HCT116 (cell line): ENCODE results near the gene THEMIS.

Experiments
- CTCF ChIP-seq, 3 experiments: fragments of 200-600 bp in 1 of 3; sonication (generic) in 1 of 3; IDR thresholded peaks in 2 of 3; conservative IDR thresholded peaks in 1 of 3; 2 replicates each; pipeline ENCODE4 v1.5.1; 2012 to 2017; ENCODE audit warnings: low read depth in 2 of 3, low read length in 2 of 3, antibody characterized with exemption in 1 of 3, borderline replicate concordance in 1 of 3, control low read depth in 1 of 3, mild to moderate bottlenecking in 1 of 3, mixed read lengths in 1 of 3, mixed run types in 1 of 3, moderate library complexity in 1 of 3; ENCODE audit not compliant: insufficient read depth in 1 of 3
- YY1 ChIP-seq: IDR thresholded peaks from 2 replicates; pipeline ENCODE4 v1.6.1; 2011; ENCODE audit warnings: low read length, low read depth, moderate library complexity, mild to moderate bottlenecking; ENCODE audit not compliant: insufficient replicate concordance; ENCODE audit errors: extremely low read depth

GRCh38 chr6:127691146-127691545 is 209.7 kb downstream of the THEMIS start:
- TF ChIP-seq YY1 (no peak), CTCF (IDR thresholded peaks at IDR 0.05 in 2 of 3, conservative IDR thresholded peaks at IDR 0.05 in 1 of 3; ENCODE audit: borderline replicate concordance in 1 of 3, insufficient read depth in 1 of 3, low read depth in 2 of 3, low read length in 2 of 3) (no peak)
